ENCODE results near the gene ING3. TPM values are rescaled to one million over a fixed set of nuclear protein-coding genes. Genes with fewer than 3 reads are reported as not detected.

The ING3 gene
- total RNA-seq, 2 experiments from 2014 or later = 12.5 to 22.2 TPM

DNA sequence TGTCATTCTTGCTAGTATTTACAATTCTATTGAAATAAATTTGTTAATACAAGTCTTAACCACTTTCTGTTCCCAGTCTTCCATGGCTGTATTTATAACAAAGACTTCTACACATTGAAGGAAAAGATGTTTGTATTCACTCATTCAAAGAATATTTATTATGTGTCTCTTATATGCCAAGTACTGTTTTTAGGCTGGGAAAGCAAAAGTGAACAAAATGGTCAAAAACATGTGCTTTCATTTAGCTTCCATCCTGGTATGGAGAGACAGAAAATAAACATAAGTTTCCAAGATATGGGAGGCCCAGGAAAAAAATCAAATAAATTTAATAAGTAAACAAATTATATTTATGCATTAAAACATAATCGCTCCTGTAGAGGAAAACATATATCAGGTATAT lies 60.8 kb downstream of the ING3 start:
- no peaks in the 10 kb centered on the region for H4K20me1 ChIP-seq (ENCODE audit: insufficient read depth, low read length)
- ChIA-PET CTCF (ENCODE audit: unreplicated experiment) (no interaction called here), POLR2A (interaction anchor here (0.6 to 0.8 kb wide), 4 partner anchors 11 to 355 kb away, joined by 3 to 4 read pairs (median 3); no protein-coding TSS in a partner anchor)
- no TSS peak for BruUV-seq (replicated peaks)
- H3K36me3 ChIP-seq (ENCODE audit: insufficient read depth, low read length) = no peaks in the 10 kb centered on the region
- H3K4me1 ChIP-seq (ENCODE audit: insufficient read depth, low read length, poor library complexity, severe bottlenecking) = no peaks in the 10 kb centered on the region
- DNase-seq (ENCODE audit: low spot score) = no peak
- H3K79me2 ChIP-seq (ENCODE audit: insufficient read depth, low read depth, low read length) = no peaks in the 10 kb centered on the region
- intact Hi-C loops (cut with micrococcal nuclease; ENCODE audit: unreplicated experiment) = no loop called here
- H3K4me2 ChIP-seq (ENCODE audit: low read length) = no peak overlapping the region
- no peak overlapping the region for H2AFZ ChIP-seq (ENCODE audit: low read length)
- H3K4me3 ChIP-seq (ENCODE audit: low read depth, low read length, poor library complexity, severe bottlenecking) = no peak overlapping the region
- no peaks in the 10 kb centered on the region for H3K9me2 ChIP-seq (ENCODE audit: insufficient read depth, low read length)
- TF ChIP-seq, protein P1, sequence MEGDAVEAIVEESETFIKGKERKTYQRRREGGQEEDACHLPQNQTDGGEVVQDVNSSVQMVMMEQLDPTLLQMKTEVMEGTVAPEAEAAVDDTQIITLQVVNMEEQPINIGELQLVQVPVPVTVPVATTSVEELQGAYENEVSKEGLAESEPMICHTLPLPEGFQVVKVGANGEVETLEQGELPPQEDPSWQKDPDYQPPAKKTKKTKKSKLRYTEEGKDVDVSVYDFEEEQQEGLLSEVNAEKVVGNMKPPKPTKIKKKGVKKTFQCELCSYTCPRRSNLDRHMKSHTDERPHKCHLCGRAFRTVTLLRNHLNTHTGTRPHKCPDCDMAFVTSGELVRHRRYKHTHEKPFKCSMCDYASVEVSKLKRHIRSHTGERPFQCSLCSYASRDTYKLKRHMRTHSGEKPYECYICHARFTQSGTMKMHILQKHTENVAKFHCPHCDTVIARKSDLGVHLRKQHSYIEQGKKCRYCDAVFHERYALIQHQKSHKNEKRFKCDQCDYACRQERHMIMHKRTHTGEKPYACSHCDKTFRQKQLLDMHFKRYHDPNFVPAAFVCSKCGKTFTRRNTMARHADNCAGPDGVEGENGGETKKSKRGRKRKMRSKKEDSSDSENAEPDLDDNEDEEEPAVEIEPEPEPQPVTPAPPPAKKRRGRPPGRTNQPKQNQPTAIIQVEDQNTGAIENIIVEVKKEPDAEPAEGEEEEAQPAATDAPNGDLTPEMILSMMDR (conservative IDR thresholded peaks at IDR 0.05; ENCODE audit: low read length) = no peak
- no peak for TF ChIP-seq EZH2phosphoT487 (IDR thresholded peaks at IDR 0.05; ENCODE audit: borderline replicate concordance, low read depth, low read length)
- H3K27ac ChIP-seq (ENCODE audit: low read depth, low read length, poor library complexity, severe bottlenecking) = no peak overlapping the region
- no peaks in the 10 kb centered on the region for H3K9me3 ChIP-seq (ENCODE audit: low read length)

DNA sequence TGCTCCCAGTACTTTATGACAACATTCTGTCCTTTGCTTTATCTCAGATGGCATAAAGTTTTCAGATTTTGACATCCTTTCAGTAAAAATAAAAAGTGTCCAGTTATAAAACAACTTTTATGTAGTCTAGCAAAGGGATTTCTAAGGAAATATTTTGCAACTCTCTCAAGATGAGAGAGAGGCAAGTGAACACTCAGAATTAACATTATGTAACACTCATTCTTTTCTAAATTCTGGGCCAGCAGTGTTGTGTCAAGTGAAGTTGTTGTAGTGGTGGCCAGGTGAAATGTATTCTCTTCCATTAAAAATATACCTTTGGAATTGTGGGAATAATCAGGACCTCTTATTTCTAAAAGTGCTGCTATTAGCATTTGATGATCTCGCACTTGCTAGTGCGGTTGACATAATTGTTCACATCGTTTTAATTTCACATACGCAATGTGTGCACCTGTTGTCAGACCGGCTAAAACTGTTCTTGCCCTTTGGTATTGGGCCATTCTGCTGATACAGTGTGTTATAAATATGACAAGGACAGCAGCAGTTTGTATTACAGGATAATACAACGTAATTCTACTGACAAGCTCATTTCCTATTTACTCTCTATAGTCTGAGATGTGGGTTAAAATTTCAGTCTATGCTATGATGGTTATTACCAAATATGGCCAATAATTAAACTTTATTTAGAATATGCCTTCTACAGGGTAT lies 61.7 kb downstream of the ING3 start:
- Histone ChIP-seq H3K79me2 (ENCODE audit: insufficient read depth, low read depth, low read length) (no peaks in the 10 kb centered on the region), H2AFZ (ENCODE audit: low read length) (no peak overlapping the region), H4K20me1 (ENCODE audit: insufficient read depth, low read length) (no peaks in the 10 kb centered on the region), H3K36me3 (ENCODE audit: insufficient read depth, low read length) (no peaks in the 10 kb centered on the region), H3K9me2 (ENCODE audit: insufficient read depth, low read length) (no peaks in the 10 kb centered on the region), H3K4me3 (ENCODE audit: low read depth, low read length, poor library complexity, severe bottlenecking) (no peak overlapping the region), H3K9me3 (ENCODE audit: low read length) (no peaks in the 10 kb centered on the region), H3K4me1 (ENCODE audit: insufficient read depth, low read length, poor library complexity, severe bottlenecking) (no peaks in the 10 kb centered on the region), H3K27ac (ENCODE audit: low read depth, low read length, poor library complexity, severe bottlenecking) (no peak overlapping the region), H3K4me2 (ENCODE audit: low read length) (no peak overlapping the region)
- CTCF ChIA-PET (ENCODE audit: unreplicated experiment) = no interaction called here
- intact Hi-C loops (cut with micrococcal nuclease; ENCODE audit: unreplicated experiment) = no loop called here
- no peak for DNase-seq (ENCODE audit: low spot score)
- TF ChIP-seq, protein P1 (conservative IDR thresholded peaks at IDR 0.05; ENCODE audit: low read length) = no peak
- TF ChIP-seq EZH2phosphoT487 (IDR thresholded peaks at IDR 0.05; ENCODE audit: borderline replicate concordance, low read depth, low read length) = no peak
- BruUV-seq (replicated peaks) = no TSS peak
- POLR2A ChIA-PET = interaction anchor here (0.7 kb wide), 1 partner anchor 355 kb away, joined by 3 read pairs; no protein-coding TSS in a partner anchor

DNA sequence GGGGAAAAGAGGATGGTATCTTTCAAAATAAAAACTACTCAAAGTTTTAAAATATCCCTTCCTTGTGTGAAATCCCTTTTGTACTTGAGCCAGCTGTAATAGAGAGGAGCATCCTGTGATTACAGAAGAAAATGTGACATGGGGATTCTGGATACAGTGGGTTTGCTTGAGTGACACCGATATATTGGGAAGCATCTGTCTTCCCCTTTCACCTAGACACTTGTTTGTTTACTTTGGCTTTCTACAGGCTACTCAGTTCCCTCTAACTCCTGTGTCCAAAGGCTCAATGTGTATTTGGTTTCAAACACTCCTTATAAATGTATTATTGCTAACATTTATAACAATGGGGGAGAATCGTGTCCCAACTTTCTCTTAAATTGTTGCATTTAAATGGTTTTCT lies 62.3 kb downstream of the ING3 start:
- TF ChIP-seq EZH2phosphoT487 (IDR thresholded peaks at IDR 0.05; ENCODE audit: borderline replicate concordance, low read depth, low read length) = no peak
- TF ChIP-seq, protein P1 (conservative IDR thresholded peaks at IDR 0.05; ENCODE audit: low read length) = no peak
- intact Hi-C loops (cut with micrococcal nuclease; ENCODE audit: unreplicated experiment) = no loop called here
- no peak overlapping the region for H3K4me3 ChIP-seq (ENCODE audit: low read depth, low read length, poor library complexity, severe bottlenecking)
- no peak overlapping the region for H3K27ac ChIP-seq (ENCODE audit: low read depth, low read length, poor library complexity, severe bottlenecking)
- ChIA-PET POLR2A (interaction anchor here (1.0 kb wide), 1 partner anchor 15 kb away, joined by 3 read pairs; no protein-coding TSS in a partner anchor), CTCF (ENCODE audit: unreplicated experiment) (no interaction called here)
- no peaks in the 10 kb centered on the region for H3K36me3 ChIP-seq (ENCODE audit: insufficient read depth, low read length)
- no peaks in the 10 kb centered on the region for H3K9me2 ChIP-seq (ENCODE audit: insufficient read depth, low read length)
- no TSS peak for BruUV-seq (replicated peaks)
- H4K20me1 ChIP-seq (ENCODE audit: insufficient read depth, low read length) = no peaks in the 10 kb centered on the region
- H3K79me2 ChIP-seq (ENCODE audit: insufficient read depth, low read depth, low read length) = no peaks in the 10 kb centered on the region
- H3K9me3 ChIP-seq (ENCODE audit: low read length) = no peaks in the 10 kb centered on the region
- no peak overlapping the region for H3K4me2 ChIP-seq (ENCODE audit: low read length)
- H2AFZ ChIP-seq (ENCODE audit: low read length) = no peak overlapping the region
- no peaks in the 10 kb centered on the region for H3K4me1 ChIP-seq (ENCODE audit: insufficient read depth, low read length, poor library complexity, severe bottlenecking)
- DNase-seq (ENCODE audit: low spot score) = no peak

All from OCI-LY7 (cell line).